CD4-positive, alpha-beta T cell treated with Interferon gamma for 1 hour (primary cell): ENCODE results near the gene SLC15A1.
"Not testable (repeated sequence)": the region's sequence is repeated elsewhere in the genome, so short reads cannot be mapped to it uniquely, and the experiment has no call there.

Source experiments
- DNase-seq: peaks from one replicate; pipeline ENCODE4 v3.0.0-alpha.2; 2020

The SLC15A1 gene

GRCh38 chr13:98781045-98781444 lies 28.6 kb upstream of the SLC15A1 start:
- DNase-seq, result no peak

DNA sequence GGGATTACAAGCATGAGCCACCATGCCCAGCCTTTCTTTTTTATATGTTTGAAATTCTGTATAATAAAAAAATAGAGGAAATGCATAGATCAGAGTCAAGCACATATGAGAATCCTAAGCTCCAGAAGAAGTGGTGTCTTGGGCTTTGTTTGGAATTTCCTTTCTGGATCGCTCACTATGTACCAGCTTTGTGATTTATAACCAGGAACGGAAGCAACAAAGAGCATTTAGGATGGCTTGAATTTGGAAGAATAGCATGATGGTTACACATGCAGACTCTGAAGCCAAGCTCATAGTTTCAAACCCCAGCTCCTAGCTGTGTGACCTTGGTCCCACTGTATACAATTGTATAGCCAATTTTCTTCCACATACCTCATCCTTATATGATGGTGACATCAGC lies 28.0 kb upstream of the SLC15A1 start:
- DNase-seq, result no peak

- DNase-seq, result no peak
These were observed 27.2 kb upstream of the SLC15A1 start for GRCh38 chr13:98779695-98780094.

DNA sequence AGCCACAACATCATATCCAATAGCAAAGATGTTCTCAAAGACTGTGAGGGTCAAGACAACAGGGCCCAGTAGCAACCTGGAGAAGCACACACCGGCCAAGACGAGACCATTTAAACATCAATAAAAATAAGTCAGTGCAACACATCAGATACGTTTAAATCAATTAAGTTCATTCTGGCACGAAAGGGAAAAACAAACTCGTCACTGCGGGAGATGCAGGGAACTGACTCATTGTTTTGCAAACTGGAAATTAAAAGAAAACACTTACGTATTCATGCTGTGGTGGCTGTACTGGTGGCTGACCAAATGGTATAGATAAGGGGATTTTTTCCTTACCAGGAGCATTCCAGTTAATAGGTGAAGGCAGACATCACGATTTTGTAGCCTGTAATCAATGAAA lies 26.3 kb upstream of the SLC15A1 start:
- no peak for DNase-seq

DNA sequence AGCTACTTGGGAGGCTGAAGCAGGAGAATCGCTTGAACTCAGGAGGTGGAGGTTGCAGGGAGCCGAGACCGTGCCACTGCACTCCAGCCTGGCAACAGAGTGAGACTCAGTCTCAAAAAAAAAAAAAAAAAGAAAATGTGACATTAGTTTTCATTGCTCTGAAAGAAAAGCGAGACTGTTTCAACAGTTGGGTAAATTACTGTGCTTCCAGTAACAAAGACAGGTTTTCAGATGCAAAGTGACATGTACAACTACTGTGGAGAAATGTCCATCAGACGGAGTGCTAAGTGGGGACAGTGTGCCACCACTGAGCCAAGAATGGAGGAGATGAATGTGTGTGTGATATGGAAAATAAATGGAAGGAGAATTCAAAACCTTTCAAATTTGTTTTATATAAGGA lies 24.2 kb upstream of the SLC15A1 start:
- no peak for DNase-seq

DNA sequence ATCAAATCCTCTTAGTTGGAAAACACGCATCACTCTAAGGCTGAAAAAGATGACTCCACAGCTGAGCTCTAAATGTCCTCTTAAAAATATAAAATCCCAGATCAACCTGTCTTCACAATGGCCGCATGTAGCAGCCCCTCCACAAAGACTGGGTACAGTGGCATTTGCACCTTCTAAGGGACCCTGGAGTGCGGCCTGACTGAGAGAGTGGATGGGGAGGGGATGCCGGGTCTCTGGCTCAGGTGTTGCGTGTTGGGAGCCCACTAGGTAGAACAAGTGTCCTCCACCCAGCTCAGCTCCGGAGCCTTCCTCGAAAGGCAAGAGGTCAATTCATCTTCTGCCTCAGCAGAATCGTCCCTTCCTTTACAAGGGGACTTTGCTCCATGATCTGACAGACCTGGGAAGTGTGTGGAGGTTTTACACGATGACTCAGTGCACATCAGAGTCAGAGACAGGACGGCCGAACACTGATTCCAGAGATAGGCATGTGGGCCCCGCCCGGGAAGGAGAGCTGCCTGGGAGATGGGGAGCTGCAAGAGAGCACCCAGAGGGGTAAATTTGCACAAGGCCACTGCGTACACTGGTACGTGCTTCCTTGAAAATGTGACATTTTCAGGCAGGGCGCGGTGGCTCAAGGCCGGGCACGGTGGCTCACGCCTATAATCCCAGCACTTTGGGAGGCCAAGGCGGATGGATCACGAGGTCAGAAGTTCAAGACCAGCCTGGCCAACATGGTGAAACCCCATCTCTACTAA lies 23.5 kb upstream of the SLC15A1 start:
- no peak for DNase-seq

DNA sequence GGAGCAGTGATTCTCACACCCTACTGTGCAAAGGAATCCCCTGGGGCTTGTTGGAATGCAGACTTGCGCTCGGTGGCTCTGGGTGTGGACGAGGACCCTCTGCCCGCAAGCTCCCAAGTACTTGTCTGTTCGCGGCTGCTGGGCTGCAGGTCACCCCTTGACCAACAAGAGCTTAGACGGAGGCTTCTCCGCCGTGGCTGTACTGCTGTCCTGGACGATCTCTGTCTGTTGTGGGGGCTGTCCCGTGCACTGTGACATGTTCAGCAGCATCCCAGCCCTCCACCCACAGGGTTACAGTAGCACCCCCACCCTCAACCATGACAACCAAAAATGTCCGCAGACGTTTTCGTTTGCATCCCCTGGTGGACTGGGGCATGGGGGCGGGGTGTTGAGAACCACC lies 22.9 kb upstream of the SLC15A1 start:
- no peak for DNase-seq

- no peak for DNase-seq
These were observed 22.3 kb upstream of the SLC15A1 start for GRCh38 chr13:98774776-98775175.

- DNase-seq, result no peak
These were observed 21.4 kb upstream of the SLC15A1 start for GRCh38 chr13:98773921-98774320.

DNA sequence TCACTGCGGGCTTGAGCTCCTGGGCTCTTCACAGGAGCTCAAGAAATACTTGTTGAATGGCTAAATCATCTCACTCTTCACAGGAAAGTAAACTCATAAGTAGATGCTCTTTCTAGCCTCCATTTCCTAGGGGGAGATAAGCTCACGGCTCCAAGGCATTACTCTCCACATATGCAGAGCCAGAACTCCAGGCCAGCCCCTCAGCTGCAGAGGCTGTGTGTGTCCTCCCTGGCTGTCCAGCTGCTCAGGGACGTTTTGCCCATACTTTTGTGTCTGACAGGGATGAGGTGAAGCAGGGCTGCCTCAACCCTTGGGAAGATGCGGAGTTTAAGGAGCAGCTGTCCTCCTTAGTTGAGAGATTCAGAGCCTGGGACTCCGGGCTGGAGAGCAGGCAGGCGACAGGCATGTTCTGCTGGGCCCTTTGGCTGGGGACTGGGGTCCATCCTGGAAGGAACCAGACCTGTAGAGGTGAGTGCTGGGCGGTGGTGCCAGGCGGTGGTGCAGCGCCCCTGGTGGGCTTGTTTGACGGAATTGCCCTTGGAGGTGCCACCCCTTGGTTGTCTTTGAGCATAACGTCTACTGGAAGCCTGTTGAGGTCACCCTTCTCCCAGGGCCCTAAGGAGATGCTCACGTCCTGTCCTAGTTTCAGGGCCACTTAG lies 20.5 kb upstream of the SLC15A1 start:
- DNase-seq, result no peak

- no peak for DNase-seq
These were observed 19.6 kb upstream of the SLC15A1 start for GRCh38 chr13:98771838-98772611.

- DNase-seq, result no peak
These were observed 17.3 kb upstream of the SLC15A1 start for GRCh38 chr13:98769736-98770135.

GRCh38 chr13:98768522-98768921 lies 16.1 kb upstream of the SLC15A1 start:
- DNase-seq, result no peak

DNA sequence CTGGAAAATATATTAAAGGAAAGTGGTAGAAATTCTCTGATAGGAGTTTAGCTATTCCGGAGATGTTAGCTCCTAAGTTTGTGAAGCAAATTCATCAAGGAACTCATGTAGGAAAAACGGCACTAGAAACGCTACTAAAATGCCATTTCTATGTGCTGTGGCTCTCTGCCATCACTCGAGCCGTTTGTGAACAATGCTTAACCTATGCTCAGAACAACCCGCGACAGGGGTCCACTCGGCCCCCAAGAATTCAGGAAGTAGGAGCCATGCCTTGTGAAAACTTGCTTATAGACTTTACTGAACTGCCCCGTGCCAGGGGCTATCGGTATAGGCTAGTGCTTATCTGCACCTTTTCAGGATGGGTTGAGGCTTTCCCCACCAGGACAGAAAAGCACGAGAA lies 14.2 kb upstream of the SLC15A1 start:
- no peak for DNase-seq

DNA sequence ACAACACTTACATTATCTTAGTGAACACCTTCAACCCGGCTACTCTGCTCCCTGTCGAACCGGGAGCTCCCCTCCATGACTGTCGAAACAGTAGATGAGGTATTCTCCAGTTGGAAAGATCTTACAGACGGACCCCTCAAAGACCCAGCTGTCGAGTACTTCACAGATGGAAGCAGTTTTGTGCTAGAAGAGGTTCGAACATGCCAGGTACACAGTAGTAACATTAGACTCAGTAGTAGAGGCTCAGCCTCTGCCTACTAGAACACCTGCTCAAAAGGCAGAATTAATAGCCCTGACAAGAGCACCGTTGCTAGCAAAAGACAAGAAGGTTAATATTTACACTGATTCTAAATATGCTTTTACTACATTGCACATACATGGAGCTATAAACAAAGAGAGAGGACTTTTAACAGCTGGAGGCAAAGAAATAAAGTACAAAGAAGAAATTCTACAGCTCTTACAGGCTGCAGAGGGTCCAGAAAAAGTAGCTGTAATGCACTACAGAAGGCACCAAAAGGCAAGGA lies 13.6 kb upstream of the SLC15A1 start:
- no peak for DNase-seq

DNA sequence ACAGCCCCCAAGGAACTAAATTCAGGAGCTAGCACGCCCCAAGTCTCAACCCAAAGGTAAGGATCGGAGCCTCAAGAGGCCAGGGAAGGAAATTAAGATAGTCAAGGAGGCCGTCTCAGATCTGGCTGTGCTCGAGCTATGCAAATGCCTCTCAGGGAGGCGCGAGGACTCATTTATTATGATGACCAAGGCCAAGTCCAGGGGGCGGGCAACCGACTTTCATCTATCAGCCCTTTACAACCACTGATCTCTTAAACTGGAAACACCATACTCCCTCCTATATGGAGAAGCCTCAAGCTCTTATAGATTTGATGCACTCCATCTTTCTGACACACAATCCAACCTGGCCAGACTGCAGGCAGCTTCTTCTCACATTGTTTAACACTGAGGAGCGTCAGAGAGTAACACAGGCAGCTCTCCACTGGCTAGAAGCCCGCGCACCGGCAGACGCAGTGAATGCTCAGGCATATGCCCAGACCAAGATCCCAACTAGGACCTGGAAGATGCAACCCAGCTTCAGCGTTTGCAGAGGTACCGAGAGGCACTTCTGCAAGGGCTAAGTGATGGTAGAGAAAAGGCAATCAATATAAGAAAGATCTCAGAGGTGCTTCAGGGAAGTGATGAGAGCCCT lies 9.6 kb upstream of the SLC15A1 start:
- no peak for DNase-seq

GRCh38 chr13:98761126-98761985 lies 8.9 kb upstream of the SLC15A1 start:
- DNase-seq, result no peak

GRCh38 chr13:98755729-98756128 lies 3.3 kb upstream of the SLC15A1 start:
- DNase-seq, result no peak

DNA sequence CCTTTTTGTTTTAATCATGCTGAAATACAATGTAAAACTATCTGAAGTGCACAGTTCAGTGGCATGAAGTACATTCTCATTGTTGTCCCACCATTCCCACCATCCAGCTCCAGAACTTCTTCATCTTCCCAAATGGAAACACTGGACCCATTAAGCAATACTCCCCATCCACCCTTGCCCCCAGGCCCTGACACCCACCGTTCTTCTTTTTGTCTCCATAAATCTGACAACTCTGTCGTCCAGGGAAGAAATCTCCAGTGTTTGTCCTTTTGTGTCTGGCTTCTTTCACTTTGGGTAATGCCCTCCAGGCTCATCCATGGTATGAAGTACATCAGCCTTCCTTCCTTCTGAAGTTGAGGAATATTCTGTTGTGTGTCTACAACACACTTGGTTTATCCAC lies 2.6 kb upstream of the SLC15A1 start:
- no peak for DNase-seq

- DNase-seq, result not testable (repeated sequence)
These were observed 2.0 kb upstream of the SLC15A1 start for GRCh38 chr13:98754468-98754867.

GRCh38 chr13:98751861-98752466 lies 508 bp downstream of the SLC15A1 start:
- no peak for DNase-seq

- no peak for DNase-seq
These were observed 1.1 kb downstream of the SLC15A1 start for GRCh38 chr13:98751367-98751782.
